Measurements from ENCODE around the gene CITED2. TPM values are rescaled to one million over a fixed set of nuclear protein-coding genes. Genes with fewer than 3 reads are reported as not detected.

The CITED2 gene
- total RNA-seq, 1 donor from 2014 or later, result 122 TPM

DNA sequence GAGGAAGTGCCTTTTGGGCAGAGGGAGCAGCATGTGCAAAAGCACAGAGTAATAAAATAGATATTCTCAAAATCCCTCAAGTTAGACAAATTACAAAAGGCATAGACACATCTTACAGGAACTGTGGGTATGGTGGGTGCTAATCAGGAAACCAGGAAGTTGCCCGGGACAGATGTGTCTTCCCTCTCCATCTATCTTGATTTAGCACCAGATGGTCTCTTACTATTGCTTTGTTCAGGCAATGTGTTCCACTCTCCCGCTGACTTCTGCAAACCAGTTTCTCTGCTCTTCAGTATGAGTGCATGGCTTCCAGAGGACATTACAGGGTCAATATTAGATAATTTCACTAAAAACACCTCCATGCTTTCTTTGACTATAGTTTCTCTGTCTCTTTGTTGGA, 13.2 kb downstream of the CITED2 start:
- Mint-ChIP-seq H3K4me3 (no peak overlapping the region), H3K27me3 (ENCODE audit: low read depth) (no peaks in the 10 kb centered on the region), H3K27ac (ENCODE audit: unreplicated experiment) (no peak overlapping the region), H3K9me3 (no peaks in the 10 kb centered on the region), H3K36me3 (ENCODE audit: low read depth) (no peaks in the 10 kb centered on the region), H3K4me1 (peaks cover 5% of the 10 kb centered on the region)
- TF ChIP-seq CTCF (conservative IDR thresholded peaks at IDR 0.05), result no peak
- no peak for DNase-seq (ENCODE audit: low read depth, low spot score)

- DNase-seq (ENCODE audit: low read depth, low spot score), result no peak
- H3K27ac Mint-ChIP-seq (ENCODE audit: unreplicated experiment), result no peak overlapping the region
- H3K4me3 Mint-ChIP-seq, result no peak overlapping the region
- H3K36me3 Mint-ChIP-seq (ENCODE audit: low read depth), result no peaks in the 10 kb centered on the region
- no peak for TF ChIP-seq CTCF (conservative IDR thresholded peaks at IDR 0.05)
- H3K4me1 Mint-ChIP-seq, result no peaks in the 10 kb centered on the region
- H3K27me3 Mint-ChIP-seq (ENCODE audit: low read depth), result no peaks in the 10 kb centered on the region
- peaks cover 7% of the 10 kb centered on the region for H3K9me3 Mint-ChIP-seq
These were observed 17.5 kb downstream of the CITED2 start for GRCh38 chr6:139356924-139357323.

GRCh38 chr6:139355777-139356445, 18.5 kb downstream of the CITED2 start:
- no peaks in the 10 kb centered on the region for H3K36me3 Mint-ChIP-seq (ENCODE audit: low read depth)
- TF ChIP-seq CTCF (conservative IDR thresholded peaks at IDR 0.05), result no peak
- H3K4me3 Mint-ChIP-seq, result no peak overlapping the region
- no peaks in the 10 kb centered on the region for H3K27me3 Mint-ChIP-seq (ENCODE audit: low read depth)
- peaks cover 7% of the 10 kb centered on the region for H3K9me3 Mint-ChIP-seq
- no peak overlapping the region for H3K27ac Mint-ChIP-seq (ENCODE audit: unreplicated experiment)
- H3K4me1 Mint-ChIP-seq, result no peaks in the 10 kb centered on the region
- DNase-seq (ENCODE audit: low read depth, low spot score), result no peak

GRCh38 chr6:139355172-139355571, 19.3 kb downstream of the CITED2 start:
- no peaks in the 10 kb centered on the region for H3K36me3 Mint-ChIP-seq (ENCODE audit: low read depth)
- no peaks in the 10 kb centered on the region for H3K27me3 Mint-ChIP-seq (ENCODE audit: low read depth)
- no peak for DNase-seq (ENCODE audit: low read depth, low spot score)
- no peak for TF ChIP-seq CTCF (conservative IDR thresholded peaks at IDR 0.05)
- no peak overlapping the region for H3K4me3 Mint-ChIP-seq
- H3K27ac Mint-ChIP-seq (ENCODE audit: unreplicated experiment), result no peak overlapping the region
- peaks cover 7% of the 10 kb centered on the region for H3K9me3 Mint-ChIP-seq
- H3K4me1 Mint-ChIP-seq, result no peaks in the 10 kb centered on the region

GRCh38 chr6:139354189-139354588, 20.3 kb downstream of the CITED2 start:
- H3K27ac Mint-ChIP-seq (ENCODE audit: unreplicated experiment), result no peak overlapping the region
- H3K36me3 Mint-ChIP-seq (ENCODE audit: low read depth), result no peaks in the 10 kb centered on the region
- no peak overlapping the region for H3K4me3 Mint-ChIP-seq
- no peak for TF ChIP-seq CTCF (conservative IDR thresholded peaks at IDR 0.05)
- H3K9me3 Mint-ChIP-seq, result peaks cover 7% of the 10 kb centered on the region
- no peak for DNase-seq (ENCODE audit: low read depth, low spot score)
- no peaks in the 10 kb centered on the region for H3K27me3 Mint-ChIP-seq (ENCODE audit: low read depth)
- H3K4me1 Mint-ChIP-seq, result no peaks in the 10 kb centered on the region
